Measurements from ENCODE around the gene HTR5A.

The HTR5A gene

DNA sequence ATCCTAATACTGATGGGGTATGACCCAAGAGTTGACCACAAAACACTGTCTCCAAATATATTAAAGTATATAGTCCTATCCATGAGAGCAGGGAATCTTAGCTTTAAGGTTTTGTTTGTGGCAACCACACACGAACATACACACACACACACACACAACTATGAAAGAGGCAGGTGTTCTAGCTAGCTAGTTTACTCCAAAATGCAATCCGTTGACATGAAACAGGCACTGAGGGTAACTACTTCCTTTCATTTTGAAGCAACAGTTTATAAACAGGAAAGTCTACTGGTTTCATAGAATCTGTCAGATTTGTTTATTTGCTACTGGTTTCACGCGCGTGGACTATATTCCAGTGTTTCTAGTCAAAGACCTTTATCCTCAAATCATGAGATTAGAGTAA, 14.8 kb downstream of the HTR5A start:
- no peak for DNase-seq (ENCODE audit: low read depth in 1 of 2, low spot score in 1 of 2)

GRCh38 chr7:155090684-155091083, 20.6 kb downstream of the HTR5A start:
- DNase-seq (ENCODE audit: low read depth in 1 of 2, low spot score in 1 of 2) = no peak

DNA sequence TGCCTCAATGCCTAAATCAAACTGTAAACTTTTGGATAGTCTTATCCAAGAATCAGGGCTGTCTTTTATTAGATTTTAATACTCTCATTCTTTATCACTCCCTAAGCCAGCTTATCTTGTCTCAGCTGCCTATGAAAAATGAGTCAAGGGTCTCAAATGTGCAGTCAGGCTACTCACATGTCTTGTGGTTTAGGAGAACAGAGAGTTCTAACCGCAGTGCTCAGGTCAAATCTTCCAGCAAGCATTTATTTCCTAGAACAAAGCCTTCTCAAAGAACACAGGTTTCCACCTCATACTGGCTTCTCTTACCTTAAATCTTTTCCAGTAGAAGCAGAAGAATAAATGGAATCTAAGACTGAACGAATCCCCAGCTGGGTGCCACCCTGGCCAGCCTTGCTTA, 23.5 kb downstream of the HTR5A start:
- no peak for DNase-seq (ENCODE audit: low read depth in 1 of 2, low spot score in 1 of 2)

- DNase-seq (ENCODE audit: low read depth in 1 of 2, low spot score in 1 of 2) = no peak
Measured at GRCh38 chr7:155094636-155095135, 24.6 kb downstream of the HTR5A start.

- DNase-seq (ENCODE audit: low read depth in 1 of 2, low spot score in 1 of 2) = no peak
Measured at GRCh38 chr7:155097338-155097737, 27.2 kb downstream of the HTR5A start.

DNA sequence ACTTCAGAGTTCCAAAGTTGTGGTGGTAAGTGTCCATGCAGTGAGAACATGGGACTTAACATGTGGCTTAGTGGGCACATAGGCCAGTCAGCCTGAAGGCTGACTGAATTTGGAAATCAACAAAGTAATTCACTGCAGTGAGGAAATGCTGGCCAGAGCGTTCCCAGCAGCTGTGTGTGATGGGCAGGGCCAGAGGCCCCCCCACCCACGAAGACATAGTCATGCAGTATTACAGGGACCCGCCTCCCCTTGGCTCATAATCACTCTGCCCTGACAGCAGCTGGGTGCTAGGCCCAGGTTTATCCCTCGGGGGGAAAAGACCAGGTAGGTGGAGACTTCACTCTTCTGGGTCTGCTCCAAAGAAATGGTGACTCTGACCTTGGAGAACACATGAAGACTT, 33.7 kb downstream of the HTR5A start:
- no peak for DNase-seq (ENCODE audit: low read depth in 1 of 2, low spot score in 1 of 2)

GRCh38 chr7:155104913-155105312, 34.8 kb downstream of the HTR5A start:
- no peak for DNase-seq (ENCODE audit: low read depth in 1 of 2, low spot score in 1 of 2)

GRCh38 chr7:155106356-155106755, 36.2 kb downstream of the HTR5A start:
- DNase-seq (ENCODE audit: low read depth in 1 of 2, low spot score in 1 of 2) = no peak

- DNase-seq (ENCODE audit: low read depth in 1 of 2, low spot score in 1 of 2) = no peak
Measured at GRCh38 chr7:155107126-155107525, 37.0 kb downstream of the HTR5A start.

GRCh38 chr7:155108144-155108901, 38.2 kb downstream of the HTR5A start:
- DNase-seq (ENCODE audit: low read depth in 1 of 2, low spot score in 1 of 2) = no peak

DNA sequence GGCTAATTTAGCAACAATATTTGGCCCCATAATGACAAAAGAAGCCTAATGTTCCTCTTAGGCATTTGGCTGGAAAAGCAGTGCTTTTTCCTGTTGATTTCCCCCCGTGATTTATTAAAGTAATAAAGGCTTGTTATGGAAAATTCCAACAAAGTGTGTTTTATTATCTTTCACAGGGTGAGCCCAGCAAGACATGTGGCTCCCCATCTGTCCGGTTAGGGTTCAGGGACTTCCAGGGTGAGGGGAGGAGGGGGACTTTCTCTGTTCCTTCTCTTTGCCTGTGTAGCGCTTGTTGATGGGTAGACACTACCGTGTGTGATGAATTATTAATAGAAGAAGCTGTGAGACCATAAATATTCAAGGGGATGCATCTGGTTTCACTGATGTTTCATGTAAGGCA, 39.0 kb downstream of the HTR5A start:
- DNase-seq (ENCODE audit: low read depth in 1 of 2, low spot score in 1 of 2) = no peak

- DNase-seq (ENCODE audit: low read depth in 1 of 2, low spot score in 1 of 2) = no peak
Measured at GRCh38 chr7:155115288-155115687, 45.2 kb downstream of the HTR5A start.

DNA sequence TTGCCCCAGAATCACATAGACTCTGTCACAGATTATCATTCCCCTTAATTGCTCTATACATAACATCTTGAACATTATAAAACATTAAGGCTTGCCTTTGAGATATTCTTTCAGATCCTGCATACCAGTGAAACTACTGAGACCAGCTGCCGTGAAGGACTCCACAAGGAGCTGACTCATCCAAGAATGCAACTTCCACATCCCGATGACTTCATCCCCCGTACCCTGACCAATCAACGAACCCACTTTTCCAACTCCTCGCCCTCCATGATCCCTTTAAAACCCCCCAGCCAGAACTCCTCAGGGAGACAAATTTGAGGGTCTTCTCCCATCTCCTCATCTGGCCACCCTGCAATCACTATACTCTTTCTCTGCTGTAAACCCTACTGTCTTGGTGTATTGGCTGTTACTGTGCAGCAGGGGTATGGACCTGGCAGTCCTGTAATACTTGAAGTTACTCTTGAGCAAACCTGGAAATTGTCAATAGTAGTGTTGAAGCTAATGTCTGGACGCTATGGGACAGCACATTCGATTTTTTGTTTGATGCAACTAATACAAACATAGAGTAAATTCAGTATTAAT, 49.8 kb downstream of the HTR5A start:
- no peak for DNase-seq (ENCODE audit: low read depth in 1 of 2, low spot score in 1 of 2)

- DNase-seq (ENCODE audit: low read depth in 1 of 2, low spot score in 1 of 2) = no peak
Measured at GRCh38 chr7:155120460-155120859, 50.3 kb downstream of the HTR5A start.

- no peak for DNase-seq (ENCODE audit: low read depth in 1 of 2, low spot score in 1 of 2)
Measured at GRCh38 chr7:155122831-155123230, 52.7 kb downstream of the HTR5A start.

GRCh38 chr7:155123413-155123812, 53.3 kb downstream of the HTR5A start:
- no peak for DNase-seq (ENCODE audit: low read depth in 1 of 2, low spot score in 1 of 2)

DNA sequence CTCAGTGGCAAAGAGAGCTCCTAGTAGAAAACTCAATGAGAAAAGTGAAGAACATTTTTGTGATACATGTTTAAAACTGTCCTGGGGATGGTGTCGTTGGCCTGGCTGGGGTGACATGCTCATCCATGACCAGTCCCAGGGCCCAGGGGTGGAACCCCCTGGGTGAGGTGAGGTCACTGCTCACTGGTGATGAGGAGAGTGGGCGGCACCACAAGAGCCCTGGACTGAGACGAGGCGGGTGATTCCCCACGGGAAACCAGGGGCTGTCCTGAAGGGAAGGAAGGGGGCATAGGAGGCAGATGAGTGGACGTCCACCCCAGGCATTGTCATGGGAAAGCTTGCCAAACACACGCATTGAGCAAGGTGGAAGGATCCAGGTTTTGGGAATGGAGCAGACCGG, 54.6 kb downstream of the HTR5A start:
- no peak for DNase-seq (ENCODE audit: low read depth in 1 of 2, low spot score in 1 of 2)

GRCh38 chr7:155129186-155129585, 59.1 kb downstream of the HTR5A start:
- no peak for DNase-seq (ENCODE audit: low read depth in 1 of 2, low spot score in 1 of 2)

- DNase-seq (ENCODE audit: low read depth in 1 of 2, low spot score in 1 of 2) = no peak
Measured at GRCh38 chr7:155129789-155130188, 59.7 kb downstream of the HTR5A start.

- no peak for DNase-seq (ENCODE audit: low read depth in 1 of 2, low spot score in 1 of 2)
Measured at GRCh38 chr7:155130493-155130892, 60.4 kb downstream of the HTR5A start.

DNA sequence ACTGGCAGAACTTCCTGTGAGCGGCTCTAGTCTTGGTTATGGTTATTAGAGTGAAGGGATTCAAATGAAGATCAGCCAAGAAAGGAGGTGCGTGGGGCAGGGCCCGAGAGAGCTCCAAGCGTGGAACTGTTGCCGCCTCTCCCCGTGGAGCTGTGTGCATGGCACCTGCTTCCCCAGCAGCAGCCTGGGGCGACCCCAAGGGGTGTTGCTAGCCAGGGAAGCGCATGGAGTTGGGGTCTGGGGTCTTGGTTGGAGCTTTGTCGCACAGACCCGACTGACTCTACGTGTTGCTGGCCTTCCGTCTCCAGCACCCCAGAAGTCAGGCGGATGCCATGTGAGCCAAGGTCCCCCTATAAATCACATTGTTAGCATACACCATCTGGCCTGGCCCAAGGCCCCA, 61.0 kb downstream of the HTR5A start:
- DNase-seq (ENCODE audit: low read depth in 1 of 2, low spot score in 1 of 2) = no peak

GRCh38 chr7:155132431-155132830, 62.3 kb downstream of the HTR5A start:
- DNase-seq (ENCODE audit: low read depth in 1 of 2, low spot score in 1 of 2) = no peak
